ENCODE data around the gene PRKAR2A. TPM values are rescaled to one million over a fixed set of nuclear protein-coding genes. Genes with fewer than 3 reads are reported as not detected.

Gene PRKAR2A
- total RNA-seq (10 to 100 TPM; 25.9 to 45.1 (median 38.9) TPM), polyA plus RNA-seq (10 to 100 TPM; 10.3 to 12.5 TPM), total RNA-seq (70.1 reads per million, percentile 78 among the genes with 10 or more reads in this experiment)

DNA sequence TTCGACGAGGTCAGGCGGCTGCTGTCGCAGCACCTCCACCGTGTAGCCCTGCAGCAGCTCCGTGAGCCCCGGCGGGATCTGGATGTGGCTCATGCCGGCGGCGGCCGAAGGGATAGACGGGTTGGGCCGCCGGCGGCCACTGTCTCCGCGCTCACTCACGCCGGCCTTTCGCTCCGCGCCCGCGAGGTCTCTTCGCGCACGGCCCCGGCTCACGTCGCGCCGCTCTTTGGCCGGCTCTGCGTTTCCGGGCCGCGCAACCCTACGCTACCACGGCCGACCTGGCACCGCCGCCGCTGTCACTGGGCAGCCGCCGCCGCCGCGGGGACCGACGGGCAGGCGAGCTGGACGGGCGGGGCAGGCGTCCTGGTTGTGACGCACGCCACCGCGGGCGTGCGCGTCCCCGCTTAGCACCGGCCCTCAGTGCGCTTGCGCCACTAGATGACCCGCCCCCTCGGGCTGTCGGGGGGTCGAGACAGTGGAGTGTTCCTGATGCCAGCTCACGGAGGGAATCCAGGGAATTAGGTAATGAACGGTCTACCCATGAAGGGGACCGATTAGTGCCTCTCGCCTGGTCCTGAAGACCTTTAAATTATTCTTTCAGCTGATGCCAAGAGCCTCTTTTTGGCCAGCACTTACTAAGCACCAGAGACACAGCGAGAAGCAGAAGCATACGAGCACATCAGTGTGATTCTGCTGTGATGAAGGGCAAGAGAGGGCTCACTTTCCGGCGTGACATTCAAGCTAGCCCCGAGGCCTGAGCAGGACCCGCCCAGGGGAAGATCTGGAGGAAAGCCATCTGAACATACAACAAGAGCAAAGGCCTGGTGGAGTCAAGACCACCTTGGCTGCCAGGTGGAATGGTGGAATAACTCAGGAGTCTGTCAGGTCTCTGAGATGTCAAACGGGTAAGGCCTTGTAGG lies at the start of gene PRKAR2A:
TSS of gene PRKAR2A (minus strand) at position 371 of the 920 bp plus-strand sequence. CDS start at position 93, 278 bp downstream.
- POLR2A ChIA-PET = interaction anchor here (0.8 to 2.1 kb wide), 7 partner anchors 8 to 1054 kb away, joined by 3 to 13 read pairs (median 4); partner anchors contain the start of genes ARIH2 and IP6K2
- peaks cover 0 to 7% (median 0%) of the 10 kb centered on the region in 3 experiments for H3K36me3 ChIP-seq (ENCODE audit: control insufficient read depth in 2 of 3, insufficient read depth in 3 of 3, low read length in 3 of 3)
- peaks cover 15 to 21% of the 10 kb centered on the region in 2 donors for H3K4me1 ChIP-seq (ENCODE audit: control insufficient read depth in 2 of 2, insufficient read depth in 2 of 2, low read length in 2 of 2)
- CTCF ChIA-PET = interaction anchor here (1.1 kb wide), 1 partner anchor 51 kb away, joined by 4 read pairs; the partner anchor contains the start of gene SLC25A20
- ATAC-seq (peak; percentile 92), DNase-seq (peak; percentile 51 to 87 (median 67))
- H3K9me3 Mint-ChIP-seq = no peaks in the 10 kb centered on the region
- H3K27ac Mint-ChIP-seq = peak within 1 kb of the TSS; percentile 81 to 98 (median 94)
- peak within 1 kb of the TSS; percentile 70 for H3K4me3 ChIP-seq (ENCODE audit: low read length)
- H3K27me3 ChIP-seq (ENCODE audit: control insufficient read depth in 2 of 2, insufficient read depth in 2 of 2, low read length in 2 of 2) = no peaks in the 10 kb centered on the region
- no peaks in the 10 kb centered on the region for H3K9me3 ChIP-seq (ENCODE audit: control insufficient read depth in 2 of 3, low read length in 3 of 3)
- no peaks in the 10 kb centered on the region for H3K27me3 Mint-ChIP-seq
- peak within 1 kb of the TSS; percentile 79 for H3K27ac ChIP-seq (ENCODE audit: low read depth, low read length)
- H3K36me3 Mint-ChIP-seq = peaks cover 0 to 10% (median 5%) of the 10 kb centered on the region in 5 donors
- H3K4me3 Mint-ChIP-seq = peak within 1 kb of the TSS; percentile 86 to 93 (median 90)
- peaks cover 12 to 34% (median 28%) of the 10 kb centered on the region in 7 donors for H3K4me1 Mint-ChIP-seq
- intact Hi-C loops (cut with micrococcal nuclease) = loop anchor here (1.0 to 5.0 kb wide), 9 partner anchors 35 to 245 kb away; partner anchors contain the start of genes ARIH2 (in 2 of the 2), SLC25A20 (in 2 of the 2), IP6K2 (in 1 of the 2) and NCKIPSD (in 1 of the 2)

DNA sequence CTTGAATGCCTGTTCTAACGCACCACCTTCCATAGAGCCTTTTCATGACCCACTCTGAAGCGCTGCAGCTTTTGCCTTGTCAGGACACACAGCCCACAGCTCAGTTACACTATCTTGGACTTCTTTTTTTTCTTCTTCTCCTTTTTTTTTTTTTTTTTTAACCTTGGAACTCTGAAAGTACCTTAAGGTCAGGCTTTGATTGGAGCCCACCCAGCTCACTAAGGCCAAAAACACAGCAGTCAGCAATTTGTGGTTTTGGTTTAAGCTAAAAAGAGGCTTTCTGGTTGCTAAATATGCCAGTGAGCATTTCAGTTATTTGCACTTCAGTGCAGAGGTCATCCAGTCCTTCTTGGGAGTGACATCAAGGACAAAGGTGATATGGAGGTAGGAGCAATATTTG lies 49.3 kb upstream of the PRKAR2A start:
- H3K27ac Mint-ChIP-seq = peak overlapping the region; percentile 19 to 96 (median 88)
- H3K36me3 Mint-ChIP-seq = peaks cover 0 to 10% (median 0%) of the 10 kb centered on the region in 5 donors
- H3K4me1 ChIP-seq (ENCODE audit: control insufficient read depth in 2 of 2, insufficient read depth in 2 of 2, low read length in 2 of 2) = peaks cover 21 to 23% of the 10 kb centered on the region in 2 donors
- DNase-seq (no peak), ATAC-seq (no peak)
- CTCF ChIA-PET = interaction anchor here (0.7 to 2.8 kb wide), 2 partner anchors 22 to 178 kb away, joined by 3 to 15 read pairs; partner anchors contain the start of gene ARIH2
- H3K9me3 ChIP-seq (ENCODE audit: control insufficient read depth in 2 of 3, low read length in 3 of 3) = no peaks in the 10 kb centered on the region
- peak overlapping the region in 9 of 10 donors; percentile 33 to 96 (median 89) for H3K4me3 Mint-ChIP-seq
- H3K36me3 ChIP-seq (ENCODE audit: control insufficient read depth in 2 of 3, insufficient read depth in 3 of 3, low read length in 3 of 3) = peaks cover 0 to 4% (median 0%) of the 10 kb centered on the region in 3 experiments
- POLR2A ChIA-PET = interaction anchor here (3.3 kb wide), 1 partner anchor 22 kb away, joined by 39 read pairs; the partner anchor contains the start of gene ARIH2
- no peak overlapping the region for H3K4me3 ChIP-seq (ENCODE audit: low read length)
- peaks cover 27 to 48% (median 44%) of the 10 kb centered on the region in 7 donors for H3K4me1 Mint-ChIP-seq
- intact Hi-C loops (cut with micrococcal nuclease) = loop anchor here (5.0 to 10.0 kb wide), 6 partner anchors 35 to 578 kb away; partner anchors contain the start of genes ATRIP (in 1 of the 2), CCDC51 (in 1 of the 2), DAG1 (in 1 of the 2) and NCKIPSD (in 1 of the 2)
- no peaks in the 10 kb centered on the region for H3K9me3 Mint-ChIP-seq
- no peaks in the 10 kb centered on the region for H3K27me3 Mint-ChIP-seq
- H3K27me3 ChIP-seq (ENCODE audit: control insufficient read depth in 2 of 2, insufficient read depth in 2 of 2, low read length in 2 of 2) = no peaks in the 10 kb centered on the region
- peak overlapping the region; percentile 23 for H3K27ac ChIP-seq (ENCODE audit: low read depth, low read length)

DNA sequence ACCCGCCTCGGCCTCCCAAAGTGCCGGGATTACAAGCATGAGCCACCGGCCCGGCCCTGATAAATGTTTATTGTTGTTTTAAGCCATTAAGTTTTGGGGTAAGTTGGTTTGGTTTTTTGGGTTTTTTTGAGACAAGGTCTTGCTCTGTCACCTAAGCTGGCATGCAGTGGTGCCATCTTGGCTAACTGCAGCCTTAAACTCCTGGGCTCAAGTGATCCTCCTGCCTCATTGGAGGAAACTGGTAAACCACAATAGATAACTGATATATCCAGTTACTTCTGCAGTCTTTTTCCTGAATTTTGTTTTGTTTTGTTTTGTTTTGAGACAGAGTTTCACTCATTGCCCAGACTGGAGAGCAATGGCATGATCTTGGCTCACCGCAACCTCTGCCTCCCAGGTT lies 46.8 kb upstream of the PRKAR2A start:
- intact Hi-C loops (cut with micrococcal nuclease) = loop anchor here (10.0 kb wide), 4 partner anchors 210 to 580 kb away; partner anchors contain the start of genes ATRIP (in 1 of the 2), CCDC51 (in 1 of the 2), DAG1 (in 1 of the 2) and NCKIPSD (in 1 of the 2)
- Histone ChIP-seq H3K9me3 (ENCODE audit: control insufficient read depth in 2 of 3, low read length in 3 of 3) (no peaks in the 10 kb centered on the region), H3K4me3 (ENCODE audit: low read length) (no peak overlapping the region), H3K27me3 (ENCODE audit: control insufficient read depth in 2 of 2, insufficient read depth in 2 of 2, low read length in 2 of 2) (no peaks in the 10 kb centered on the region), H3K27ac (ENCODE audit: low read depth, low read length) (no peak overlapping the region), H3K36me3 (ENCODE audit: control insufficient read depth in 2 of 3, insufficient read depth in 3 of 3, low read length in 3 of 3) (peaks cover 0 to 12% (median 7%) of the 10 kb centered on the region in 3 experiments), H3K4me1 (ENCODE audit: control insufficient read depth in 2 of 2, insufficient read depth in 2 of 2, low read length in 2 of 2) (peaks cover 19 to 22% of the 10 kb centered on the region in 2 donors)
- Mint-ChIP-seq H3K4me1 (peaks cover 27 to 39% (median 38%) of the 10 kb centered on the region in 7 donors), H3K36me3 (peaks cover 0 to 13% (median 0%) of the 10 kb centered on the region in 5 donors), H3K27ac (no peak overlapping the region), H3K9me3 (no peaks in the 10 kb centered on the region), H3K27me3 (no peaks in the 10 kb centered on the region), H3K4me3 (peak overlapping the region in 1 of 10 donors; percentile 13)
- ChIA-PET POLR2A (interaction anchor here (0.6 kb wide), 1 partner anchor 1092 kb away, joined by 3 read pairs; no protein-coding TSS in a partner anchor), CTCF (interaction anchor here (0.6 kb wide), 1 partner anchor 41 kb away, joined by 3 read pairs; no protein-coding TSS in a partner anchor)
- DNase-seq (no peak), ATAC-seq (no peak)

DNA sequence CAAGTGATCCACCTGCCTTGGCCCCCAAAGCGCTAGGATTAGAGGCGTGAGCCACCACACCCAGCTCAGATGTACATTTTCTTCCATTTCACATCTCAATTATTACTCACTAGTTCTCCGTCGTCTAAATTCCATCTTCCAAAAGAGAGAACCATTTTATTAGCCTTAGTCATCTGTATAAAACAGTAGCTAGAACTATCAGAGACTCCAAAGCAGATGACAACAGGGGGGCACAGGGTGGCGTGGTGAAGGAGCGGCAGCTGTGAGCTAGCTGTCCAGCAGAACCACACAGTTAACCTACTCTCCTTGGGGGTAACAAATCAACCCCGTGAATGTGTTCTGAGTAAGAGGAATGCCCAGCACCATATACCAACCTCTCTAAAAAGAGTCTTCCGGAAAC lies 43.9 kb upstream of the PRKAR2A start:
- intact Hi-C loops (cut with micrococcal nuclease) = loop anchor here (10.0 kb wide), 4 partner anchors 207 to 583 kb away; partner anchors contain the start of genes ATRIP (in 1 of the 2), CCDC51 (in 1 of the 2), DAG1 (in 1 of the 2) and NCKIPSD (in 1 of the 2)
- no peaks in the 10 kb centered on the region for H3K27me3 ChIP-seq (ENCODE audit: control insufficient read depth in 2 of 2, insufficient read depth in 2 of 2, low read length in 2 of 2)
- H3K36me3 ChIP-seq (ENCODE audit: control insufficient read depth in 2 of 3, insufficient read depth in 3 of 3, low read length in 3 of 3) = peaks cover 0 to 17% (median 7%) of the 10 kb centered on the region in 3 experiments
- POLR2A ChIA-PET = no interaction called here
- Mint-ChIP-seq H3K36me3 (peaks cover 0 to 22% (median 7%) of the 10 kb centered on the region in 5 donors), H3K4me1 (peaks cover 6 to 28% (median 15%) of the 10 kb centered on the region in 7 donors), H3K27ac (no peak overlapping the region), H3K9me3 (no peaks in the 10 kb centered on the region), H3K4me3 (no peak overlapping the region), H3K27me3 (no peaks in the 10 kb centered on the region)
- H3K4me1 ChIP-seq (ENCODE audit: control insufficient read depth in 2 of 2, insufficient read depth in 2 of 2, low read length in 2 of 2) = peaks cover 0 to 4% of the 10 kb centered on the region in 2 donors
- ATAC-seq (no peak), DNase-seq (no peak)
- CTCF ChIA-PET = no interaction called here
- H3K27ac ChIP-seq (ENCODE audit: low read depth, low read length) = no peak overlapping the region
- H3K9me3 ChIP-seq (ENCODE audit: control insufficient read depth in 2 of 3, low read length in 3 of 3) = no peaks in the 10 kb centered on the region
- no peak overlapping the region for H3K4me3 ChIP-seq (ENCODE audit: low read length)

DNA sequence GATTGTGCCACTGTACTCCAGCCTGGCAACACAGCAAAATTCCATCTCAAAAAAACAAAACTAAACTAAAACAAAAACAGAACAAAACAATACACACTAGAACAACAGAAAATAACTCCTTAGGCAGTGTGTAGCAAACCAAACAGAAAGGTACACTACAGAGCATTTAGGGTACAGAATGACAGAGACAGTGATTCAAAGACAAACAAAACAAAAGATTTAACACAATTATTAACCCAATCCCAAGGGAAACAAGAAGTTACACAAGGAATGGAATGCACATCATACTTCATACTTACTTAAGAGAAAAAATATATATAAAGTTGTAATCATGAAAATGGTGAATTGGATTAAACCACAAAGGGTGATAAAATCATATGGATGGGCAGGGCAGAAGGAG lies 38.1 kb upstream of the PRKAR2A start:
- Histone ChIP-seq H3K36me3 (ENCODE audit: control insufficient read depth in 2 of 3, insufficient read depth in 3 of 3, low read length in 3 of 3) (peaks cover 0 to 36% (median 5%) of the 10 kb centered on the region in 3 experiments), H3K27ac (ENCODE audit: low read depth, low read length) (no peak overlapping the region), H3K27me3 (ENCODE audit: control insufficient read depth in 2 of 2, insufficient read depth in 2 of 2, low read length in 2 of 2) (no peaks in the 10 kb centered on the region), H3K9me3 (ENCODE audit: control insufficient read depth in 2 of 3, low read length in 3 of 3) (no peaks in the 10 kb centered on the region), H3K4me1 (ENCODE audit: control insufficient read depth in 2 of 2, insufficient read depth in 2 of 2, low read length in 2 of 2) (no peaks in the 10 kb centered on the region), H3K4me3 (ENCODE audit: low read length) (no peak overlapping the region)
- Mint-ChIP-seq H3K4me1 (peaks cover 0 to 24% (median 15%) of the 10 kb centered on the region in 7 donors), H3K36me3 (peaks cover 6 to 29% (median 12%) of the 10 kb centered on the region in 5 donors), H3K4me3 (peak overlapping the region in 1 of 10 donors; percentile 12), H3K27ac (peak overlapping the region in 1 of 9 donors; percentile 19), H3K27me3 (no peaks in the 10 kb centered on the region), H3K9me3 (no peaks in the 10 kb centered on the region)
- intact Hi-C loops (cut with micrococcal nuclease) = no loop called here
- ChIA-PET CTCF (no interaction called here), POLR2A (no interaction called here)
- DNase-seq (no peak), ATAC-seq (no peak)

DNA sequence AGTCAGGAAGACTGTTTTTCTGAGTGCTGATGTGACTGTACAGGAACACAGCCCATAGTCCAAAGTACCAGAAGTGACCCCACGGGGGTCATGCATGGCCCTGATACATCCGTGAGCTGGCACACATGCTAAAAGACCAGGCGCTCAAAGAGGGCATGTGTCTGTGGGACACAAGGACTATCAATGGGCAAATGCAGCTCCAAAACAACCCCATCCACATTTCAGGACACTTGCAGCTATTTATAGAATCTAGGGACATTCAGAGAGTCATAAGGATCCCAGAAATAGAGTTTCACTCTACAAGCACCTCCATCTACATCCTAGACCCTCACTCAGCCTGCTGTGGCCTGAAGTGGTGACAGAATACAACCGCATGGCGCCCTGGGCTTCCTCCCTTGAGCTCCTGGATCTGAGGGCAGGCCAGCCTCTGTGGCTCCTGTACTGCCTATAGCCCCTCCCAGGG lies 34.0 kb upstream of the PRKAR2A start:
- POLR2A ChIA-PET = no interaction called here
- Histone ChIP-seq H3K9me3 (ENCODE audit: control insufficient read depth in 2 of 3, low read length in 3 of 3) (no peaks in the 10 kb centered on the region), H3K4me1 (ENCODE audit: control insufficient read depth in 2 of 2, insufficient read depth in 2 of 2, low read length in 2 of 2) (no peaks in the 10 kb centered on the region), H3K36me3 (ENCODE audit: control insufficient read depth in 2 of 3, insufficient read depth in 3 of 3, low read length in 3 of 3) (peaks cover 0 to 41% (median 5%) of the 10 kb centered on the region in 3 experiments), H3K27ac (ENCODE audit: low read depth, low read length) (no peak overlapping the region), H3K4me3 (ENCODE audit: low read length) (no peak overlapping the region), H3K27me3 (ENCODE audit: control insufficient read depth in 2 of 2, insufficient read depth in 2 of 2, low read length in 2 of 2) (no peaks in the 10 kb centered on the region)
- CTCF ChIA-PET = interaction anchor here (0.6 to 0.8 kb wide), 2 partner anchors 142 to 681 kb away, joined by 3 read pairs; no protein-coding TSS in a partner anchor
- intact Hi-C loops (cut with micrococcal nuclease) = no loop called here
- H3K9me3 Mint-ChIP-seq = no peaks in the 10 kb centered on the region
- H3K4me1 Mint-ChIP-seq = peaks cover 0 to 21% (median 7%) of the 10 kb centered on the region in 7 donors
- no peak overlapping the region for H3K27ac Mint-ChIP-seq
- H3K27me3 Mint-ChIP-seq = no peaks in the 10 kb centered on the region
- peaks cover 4 to 29% (median 8%) of the 10 kb centered on the region in 5 donors for H3K36me3 Mint-ChIP-seq
- no peak for ATAC-seq
- H3K4me3 Mint-ChIP-seq = no peak overlapping the region
- no peak for DNase-seq
